HepG2 (cell line): ENCODE results near the gene KCNQ5. TPM values are rescaled to one million over a fixed set of nuclear protein-coding genes. Genes with fewer than 3 reads are reported as not detected.

ENCODE experiments used
- ATAC-seq: fragments of 200-7000 bp; cut with Tn5 transposase; 3 replicates; pipeline ENCODE4 v1.9.1; 2020; ENCODE audit warnings: mild to moderate bottlenecking, moderate library complexity
- BruUV-seq: library from RNA; stranded (reverse); fragments of 400-500 nt; replicated peaks from 2 replicates; lab custom pipeline; 2021; lab: Mats Ljungman, UMichigan
- CTCF ChIA-PET: fragments of 300-600 bp; formaldehyde crosslinking; extraction: SDS; loops from one replicate; lab custom pipeline; 2021; ENCODE audit warnings: low total read pairs, inconsistent platforms, low intra/inter-chr PET ratio; lab: Yijun Ruan, JAX
- POLR2A ChIA-PET: fragments of 350-600 bp; sonication (Branson Sonifier 250); formaldehyde crosslinking; loops from one replicate; lab custom pipeline; 2020; ENCODE audit warnings: antibody characterized with exemption, inconsistent platforms; lab: Yijun Ruan, JAX
- DNase-seq: peaks from one replicate; pipeline ENCODE4 v3.0.0-alpha.2; 2015; ENCODE audit warnings: low spot score
- FAIRE-seq: peaks from 3 replicates; lab custom pipeline; 2011; peaks lifted over from hg19 to GRCh38; lab: Jason Lieb, UNC
- H2AFZ ChIP-seq: one replicate; pipeline ENCODE4 v1.6.1; 2011; ENCODE audit warnings: low read length, inconsistent platforms
- H3K27ac ChIP-seq: fragments of 300-600 bp; 3 replicates; pipeline ENCODE4 v1.8.0; 2011; ENCODE audit warnings: mixed run types, mild to moderate bottlenecking, mixed read lengths, low read length, inconsistent platforms; ENCODE audit not compliant: insufficient read depth; ENCODE audit errors: extremely low read length
- H3K27me3 ChIP-seq, 2 experiments: fragments of 200-600 bp in 1 of 2; 2 replicates in 1 of 2; 3 replicates in 1 of 2; pipeline versions ENCODE4 v1.6.0 to v1.8.0; 2011; ENCODE audit warnings: low read length in 2 of 2, mild to moderate bottlenecking in 2 of 2, moderate library complexity in 2 of 2, inconsistent platforms in 1 of 2; ENCODE audit not compliant: insufficient read depth in 2 of 2, control insufficient read depth in 1 of 2
- H3K36me3 ChIP-seq, 2 experiments: fragments of 200-600 bp in 1 of 2; replicated peaks in 1 of 2; 2 replicates in 1 of 2; 3 replicates in 1 of 2; pipeline versions ENCODE4 v1.5.1 to v1.8.0; 2011; ENCODE audit warnings: low read length in 2 of 2, inconsistent platforms in 1 of 2; ENCODE audit not compliant: insufficient read depth in 2 of 2, control insufficient read depth in 1 of 2
- H3K4me1 ChIP-seq: 2 replicates; pipeline ENCODE4 v1.5.1; 2012; ENCODE audit warnings: low read length, inconsistent platforms; ENCODE audit not compliant: insufficient read depth
- H3K4me2 ChIP-seq: 2 replicates; pipeline ENCODE4 v1.6.0; 2011; ENCODE audit warnings: low read depth, low read length, inconsistent platforms
- H3K4me3 ChIP-seq, 3 experiments: fragments of 200-600 bp in 1 of 3; sonication (generic), shearing (Covaris generic) in 1 of 3; replicated peaks in 1 of 3; 2 replicates each; pipeline ENCODE4 v1.5.1; 2011 to 2016; ENCODE audit warnings: low read length in 3 of 3, inconsistent platforms in 2 of 3, low read depth in 2 of 3, mild to moderate bottlenecking in 2 of 3, control low read depth in 1 of 3, mixed read lengths in 1 of 3; ENCODE audit not compliant: insufficient read depth in 1 of 3
- H3K79me2 ChIP-seq: one replicate; pipeline ENCODE4 v1.6.1; 2011; ENCODE audit warnings: low read length, inconsistent platforms; ENCODE audit not compliant: insufficient read depth
- H3K9ac ChIP-seq: 2 replicates; pipeline ENCODE4 v1.6.0; 2011; ENCODE audit warnings: mild to moderate bottlenecking, low read depth, low read length, inconsistent platforms; ENCODE audit not compliant: insufficient read depth
- H3K9me3 ChIP-seq: 2 replicates; pipeline ENCODE4 v1.5.1; 2012; ENCODE audit warnings: mild to moderate bottlenecking, low read length
- H4K20me1 ChIP-seq: 2 replicates; pipeline ENCODE4 v1.6.0; 2011; ENCODE audit warnings: inconsistent platforms, mild to moderate bottlenecking, low read length, moderate library complexity; ENCODE audit not compliant: insufficient read depth
- ARID4A ChIP-seq: sonication (generic); formaldehyde crosslinking; IDR thresholded peaks from 2 replicates; pipeline ENCODE4 v1.5.0; 2020; ENCODE audit warnings: mild to moderate bottlenecking, missing genetic modification reagents, borderline replicate concordance
- EHMT2 ChIP-seq: fragments of 200-600 bp; sonication (generic); IDR thresholded peaks from 2 replicates; pipeline ENCODE4 v1.7.0; 2017; ENCODE audit warnings: antibody characterized with exemption, low read depth, low read length, borderline replicate concordance
- ESRRA ChIP-seq: sonication (generic); formaldehyde crosslinking; IDR thresholded peaks from 2 replicates; pipeline ENCODE4 v1.5.1; 2020; ENCODE audit warnings: mild to moderate bottlenecking, low read depth, missing genetic modification reagents
- MEF2D ChIP-seq: sonication (generic); formaldehyde crosslinking; IDR thresholded peaks from 2 replicates; pipeline ENCODE4 v1.5.1; 2020; ENCODE audit warnings: mild to moderate bottlenecking, missing genetic modification reagents
- NRL ChIP-seq: sonication (generic); formaldehyde crosslinking; IDR thresholded peaks from 2 replicates; pipeline ENCODE4 v1.5.0; 2020; ENCODE audit warnings: missing genetic modification reagents, mild to moderate bottlenecking, moderate library complexity, borderline replicate concordance
- REPIN1 ChIP-seq: sonication (generic); formaldehyde crosslinking; IDR thresholded peaks from 2 replicates; pipeline ENCODE4 v1.8.0; 2022; ENCODE audit warnings: missing genetic modification reagents, low read depth, mild to moderate bottlenecking, borderline replicate concordance
- SAFB2 ChIP-seq: sonication (generic); formaldehyde crosslinking; IDR thresholded peaks from 2 replicates; pipeline ENCODE4 v1.5.1; 2020; ENCODE audit warnings: missing genetic modification reagents, low read depth, mild to moderate bottlenecking, borderline replicate concordance
- SOX5 ChIP-seq: IDR thresholded peaks from 2 replicates; pipeline ENCODE4 v1.6.1; 2016; ENCODE audit warnings: borderline replicate concordance
- ZBTB21 ChIP-seq: sonication (generic); formaldehyde crosslinking; IDR thresholded peaks from 2 replicates; pipeline ENCODE4 v1.4.0; 2020; ENCODE audit warnings: missing genetic modification reagents
- ZBTB43 ChIP-seq: sonication (generic); formaldehyde crosslinking; conservative IDR thresholded peaks from 2 replicates; pipeline ENCODE4 v1.4.0; 2020; ENCODE audit warnings: missing genetic modification reagents
- ZFY ChIP-seq: sonication (generic); formaldehyde crosslinking; IDR thresholded peaks from 2 replicates; pipeline ENCODE4 v1.4.0; 2020; ENCODE audit warnings: missing genetic modification reagents
- ZNF18 ChIP-seq: sonication (generic); formaldehyde crosslinking; IDR thresholded peaks from 2 replicates; pipeline ENCODE4 v1.8.0; 2022; ENCODE audit warnings: mild to moderate bottlenecking, missing genetic modification reagents; ENCODE audit not compliant: insufficient replicate concordance
- ZNF274 ChIP-seq: sonication (generic); formaldehyde crosslinking; IDR thresholded peaks from 2 replicates; pipeline ENCODE4 v1.5.1; 2020; ENCODE audit warnings: mild to moderate bottlenecking, missing genetic modification reagents
- ZNF3 ChIP-seq: IDR thresholded peaks from 2 replicates; pipeline ENCODE4 v1.7.0; 2017; ENCODE audit warnings: inconsistent platforms
- ZNF30 ChIP-seq: sonication (generic); formaldehyde crosslinking; IDR thresholded peaks from 2 replicates; pipeline ENCODE4 v1.5.0; 2020; ENCODE audit warnings: mild to moderate bottlenecking, missing genetic modification reagents
- ZNF350 ChIP-seq: sonication (generic); formaldehyde crosslinking; IDR thresholded peaks from 2 replicates; pipeline ENCODE4 v1.4.0; 2020; ENCODE audit warnings: mild to moderate bottlenecking, low read depth, missing genetic modification reagents, borderline replicate concordance
- ZNF547 ChIP-seq: sonication (generic); formaldehyde crosslinking; IDR thresholded peaks from 2 replicates; pipeline ENCODE4 v1.5.1; 2020; ENCODE audit warnings: mild to moderate bottlenecking, missing genetic modification reagents
- ZNF720 ChIP-seq: sonication (generic); formaldehyde crosslinking; IDR thresholded peaks from 2 replicates; pipeline ENCODE4 v1.4.0; 2020; ENCODE audit warnings: missing genetic modification reagents
- WGBS: methylation state at CpG from one replicate; pipeline ENCODE4 v1.1.6; 2017; ENCODE audit warnings: low lambda C conversion rate; 5-methylcytosine and 5-hydroxymethylcytosine counted together
- in situ Hi-C: cut with HindIII; loops from 2 replicates; pipeline ENCODE4 v1.10.0; 2017; ENCODE audit warnings: low pct_unique_long_range_greater_than_20kb; ENCODE audit not compliant: extremely low pct_ligation_motif_present
- intact Hi-C: fragments of 100-400 bp; cut with micrococcal nuclease; formaldehyde crosslinking; loops from one replicate; pipeline ENCODE4 v1.10.0; 2022; ENCODE audit not compliant: unreplicated experiment
- polyA plus RNA-seq, 8 experiments: library from polyadenylated mRNA; depleted of rRNA in 3 of 8; stranded (reverse) in 7 of 8; unstranded in 1 of 8; fragments of >200 nt; fragmentation: Illumina TruSeq in 4 of 8; extraction: Trizol in 4 of 8; gene quantifications; 2 replicates each; pipeline versions ENCODE4 v1.2.1 to v1.2.3, GENCODE V29; 2011 to 2016; ENCODE audit warnings: low read depth in 4 of 8, missing spikeins in 1 of 8, mixed read lengths in 1 of 8; ENCODE audit not compliant: insufficient read depth in 1 of 8
- total RNA-seq, 5 experiments: library from RNA; depleted of rRNA; stranded (reverse); fragments of >200 nt; fragmentation: Illumina TruSeq; extraction: Trizol; gene quantifications; 2 replicates each; pipeline ENCODE4 v1.2.3, GENCODE V29; 2016; ENCODE audit warnings: low read depth in 1 of 5
- TF ChIP-seq, protein P1 (sequence below): sonication (generic); formaldehyde crosslinking; IDR thresholded peaks from 2 replicates; pipeline ENCODE4 v1.5.0; 2020; ENCODE audit warnings: mild to moderate bottlenecking, low read depth, missing genetic modification reagents, borderline replicate concordance

The KCNQ5 gene
- total and polyA plus RNA-seq, 2 of the 13 experiments (the other 11 are each of a cell fraction or from before 2014, with no cell fraction given) = 0.04 TPM; not detected in 1

- TF ChIP-seq ZFY (CRISPR knock-in tag) (no peak), ZNF274 (CRISPR knock-in tag) (no peak), MEF2D (CRISPR knock-in tag) (no peak), REPIN1 (CRISPR knock-in tag) (no peak), ZNF30 (CRISPR knock-in tag) (no peak), SAFB2 (CRISPR knock-in tag) (no peak), ZBTB43 (CRISPR knock-in tag) (no peak), ZNF3 (CRISPR knock-in tag) (no peak), ZNF547 (CRISPR knock-in tag) (no peak), ZBTB21 (no peak), ZNF18 (CRISPR knock-in tag) (no peak), SOX5 (CRISPR knock-in tag) (no peak), ARID4A (no peak), NRL (no peak), ZNF350 (CRISPR knock-in tag) (no peak), EHMT2 (no peak), ZNF720 (CRISPR knock-in tag) (no peak), ESRRA (CRISPR knock-in tag) (no peak)
- TF ChIP-seq, protein P1, sequence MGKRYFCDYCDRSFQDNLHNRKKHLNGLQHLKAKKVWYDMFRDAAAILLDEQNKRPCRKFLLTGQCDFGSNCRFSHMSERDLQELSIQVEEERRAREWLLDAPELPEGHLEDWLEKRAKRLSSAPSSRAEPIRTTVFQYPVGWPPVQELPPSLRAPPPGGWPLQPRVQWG (CRISPR knock-in tag) = no peak
- no peak overlapping the region for H3K4me2 ChIP-seq
- no peak overlapping the region for H3K4me3 ChIP-seq
- no peaks in the 10 kb centered on the region for H3K9me3 ChIP-seq
- DNase-seq (no peak), FAIRE-seq (no peak), ATAC-seq (no peak)
- WGBS = 47% methylated on average over 8 of the region's 8 CpGs
- H3K4me1 ChIP-seq = no peaks in the 10 kb centered on the region
- intact Hi-C loops (no loop called here), in situ Hi-C loops (no loop called here)
- H3K79me2 ChIP-seq = no peaks in the 10 kb centered on the region
- H3K27ac ChIP-seq = no peak overlapping the region
- H2AFZ ChIP-seq = no peak overlapping the region
- ChIA-PET CTCF (no interaction called here), POLR2A (no interaction called here)
- no peaks in the 10 kb centered on the region for H3K27me3 ChIP-seq
- no TSS peak for BruUV-seq
- H3K9ac ChIP-seq = no peak overlapping the region
- no peaks in the 10 kb centered on the region for H4K20me1 ChIP-seq
- no peaks in the 10 kb centered on the region for H3K36me3 ChIP-seq
These were observed 317.1 kb downstream of the KCNQ5 start for GRCh38 chr6:72939004-72939403.
